GM18858 (cell line): ENCODE measurements around the gene PRDM7.
"Not testable (repeated sequence)": the region's sequence is repeated elsewhere in the genome, so short reads cannot be mapped to it uniquely, and the experiment has no call there.

Source experiments
- ATAC-seq: cut with Tn5 transposase; IDR thresholded peaks from one replicate; pipeline ENCODE4 v1.9.1; 2021; ENCODE audit not compliant: unreplicated experiment

The PRDM7 gene

DNA sequence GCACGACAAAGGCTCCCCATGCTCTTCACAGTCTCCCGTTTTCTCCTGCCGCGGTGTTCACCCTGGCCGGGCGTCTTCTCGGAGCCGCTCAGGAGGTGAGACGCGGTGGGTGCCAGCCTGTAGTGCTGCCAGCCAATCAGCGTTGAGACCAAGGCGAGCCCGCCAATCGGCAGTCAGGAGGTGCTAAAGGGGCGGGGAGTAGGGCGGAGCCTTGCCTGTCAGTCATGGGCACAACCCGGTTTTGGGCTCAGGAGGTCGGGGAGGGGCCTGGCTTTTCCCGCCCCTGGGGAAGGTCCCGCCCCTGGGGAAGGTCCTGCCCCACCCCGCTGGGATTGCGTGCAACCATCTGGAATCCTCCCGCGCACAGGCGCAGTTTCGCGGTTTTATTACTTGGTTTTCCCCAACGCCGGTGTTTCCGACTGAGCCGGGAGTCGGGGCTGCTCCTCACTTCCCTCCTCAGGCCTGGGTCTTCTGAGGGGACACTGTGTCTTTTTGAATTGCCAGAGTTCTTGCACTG is at the start of gene PRDM7:
Gene PRDM7 (minus strand): TSS at position 92 of the 517 bp plus-strand sequence. CDS start 1,421 bp downstream, outside the sequence.
- peak; percentile 84 for ATAC-seq

- not testable (repeated sequence) for ATAC-seq
These were observed 44.7 kb upstream of the PRDM7 start for GRCh38 chr16:90121846-90122245.

- ATAC-seq = not testable (repeated sequence)
These were observed 30.5 kb upstream of the PRDM7 start for GRCh38 chr16:90107617-90108016.

DNA sequence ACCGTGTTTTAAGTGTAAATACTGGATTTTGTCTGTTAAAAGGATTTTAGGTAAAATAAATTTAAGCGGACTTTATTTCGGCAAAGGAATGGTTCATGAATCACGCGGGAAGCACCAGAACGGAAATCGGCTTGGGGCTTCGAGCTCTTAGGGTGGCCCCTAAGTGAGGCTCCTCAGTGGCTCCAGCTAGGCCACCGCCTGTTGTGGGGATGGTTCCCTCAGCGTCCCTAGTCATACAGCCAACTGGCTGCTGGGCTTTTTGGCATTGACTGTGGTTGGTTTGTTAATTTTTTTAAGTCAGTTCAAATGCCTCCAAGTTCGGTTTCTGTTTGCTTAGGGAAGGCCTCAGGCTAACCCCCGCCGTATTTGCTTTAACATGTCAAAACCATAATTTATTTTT is 29.9 kb upstream of the PRDM7 start:
- not testable (repeated sequence) for ATAC-seq

DNA sequence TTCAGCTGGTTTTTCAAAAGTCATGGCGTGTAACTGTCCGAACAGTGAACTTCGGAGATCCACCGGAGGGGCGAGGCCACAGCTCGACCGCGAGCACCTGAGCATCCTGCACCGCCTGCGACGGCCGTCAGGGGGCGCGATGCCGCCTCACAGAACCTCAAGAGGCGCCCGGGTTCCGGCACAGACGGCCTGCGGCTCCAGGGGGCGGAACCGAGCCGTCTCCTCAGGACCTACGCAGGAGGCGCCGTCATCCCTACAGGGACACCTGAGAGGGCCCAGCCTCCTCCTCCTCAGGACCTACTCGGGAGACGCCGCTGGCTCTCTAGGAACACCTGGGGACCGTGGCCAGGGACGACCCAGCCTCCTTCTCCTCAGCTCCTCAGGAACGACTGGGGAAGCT is 29.1 kb upstream of the PRDM7 start:
- not testable (repeated sequence) for ATAC-seq

DNA sequence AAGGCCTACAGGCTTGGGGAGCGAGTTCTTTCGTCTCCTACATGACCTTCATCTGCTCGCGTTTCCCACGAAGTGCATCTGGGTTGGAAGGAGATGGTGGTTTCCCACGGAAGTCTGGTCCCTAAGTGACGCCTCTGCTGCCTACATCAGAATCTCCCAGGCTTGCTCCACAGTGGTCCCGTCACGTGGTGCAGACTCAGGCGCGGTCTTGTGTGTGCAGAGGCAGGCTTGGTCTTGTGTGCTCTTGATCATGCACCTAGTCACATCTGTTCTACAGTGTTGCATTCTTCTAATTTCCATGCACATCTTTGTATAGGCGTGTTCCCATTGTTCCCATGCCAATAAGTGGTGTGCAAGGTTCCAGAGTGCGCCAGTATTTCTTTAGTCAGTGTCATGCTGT is 27.6 kb upstream of the PRDM7 start:
- ATAC-seq = not testable (repeated sequence)

DNA sequence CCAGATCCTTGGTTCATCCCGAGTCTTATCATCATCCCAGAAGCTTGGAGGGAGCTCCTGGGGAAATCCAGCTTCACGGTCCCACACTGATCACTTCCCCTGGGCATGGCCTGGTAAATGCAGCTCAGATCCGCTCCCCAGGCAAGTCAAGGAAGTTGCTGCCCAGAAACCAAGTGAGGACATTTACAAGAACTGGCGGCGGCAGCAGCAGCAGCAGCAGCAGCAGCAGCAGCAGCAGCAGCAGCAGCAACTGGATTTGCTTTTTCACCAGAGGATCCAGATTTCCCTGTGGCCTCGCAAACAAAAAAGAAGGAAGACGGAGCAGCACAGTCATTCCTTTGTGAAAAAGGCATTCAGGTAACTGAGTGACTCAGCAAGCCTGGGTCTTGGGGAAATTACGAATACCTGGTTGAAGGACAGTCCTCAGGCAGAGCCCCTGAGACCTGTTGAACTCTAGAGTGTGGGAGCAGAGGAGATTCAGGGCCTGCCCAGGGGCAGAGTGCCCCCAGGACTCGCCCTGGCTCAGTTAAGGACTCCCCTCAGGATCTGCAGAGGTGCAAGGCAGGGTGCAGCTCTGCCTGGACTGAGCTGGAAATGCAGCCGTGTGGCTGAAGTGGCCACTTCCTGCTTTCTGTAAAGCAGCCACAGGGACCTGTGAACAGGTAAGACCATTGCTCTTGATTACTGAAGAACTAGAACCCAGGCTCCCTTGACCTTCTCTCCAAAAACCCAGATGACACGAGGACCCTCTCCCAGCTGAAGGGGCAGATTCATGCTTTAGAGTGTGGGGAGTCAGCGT is 25.2 kb upstream of the PRDM7 start:
- not testable (repeated sequence) for ATAC-seq

DNA sequence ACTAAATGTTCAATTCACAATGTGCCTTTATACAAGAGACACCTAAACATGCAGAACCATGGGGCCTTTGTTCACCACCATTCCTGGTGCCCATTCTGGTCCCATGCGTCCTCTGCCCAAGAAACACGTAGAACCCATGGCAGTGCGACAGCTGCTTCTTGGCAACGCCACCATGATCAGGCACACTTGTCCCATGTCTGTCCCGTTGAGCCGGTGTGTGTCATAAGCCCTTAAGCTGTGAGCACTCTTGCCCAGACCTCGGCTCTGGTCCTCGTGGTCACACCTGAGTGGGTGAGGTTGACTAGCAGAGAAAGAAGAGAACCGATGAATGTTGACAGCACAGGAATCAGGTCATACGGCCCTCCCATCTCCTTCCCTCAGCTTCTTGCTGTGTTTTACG is 24.2 kb upstream of the PRDM7 start:
- ATAC-seq = not testable (repeated sequence)

- ATAC-seq = not testable (repeated sequence)
These were observed 23.7 kb upstream of the PRDM7 start for GRCh38 chr16:90100790-90101189.

GRCh38 chr16:90100229-90100628 is 23.1 kb upstream of the PRDM7 start:
- ATAC-seq = not testable (repeated sequence)

DNA sequence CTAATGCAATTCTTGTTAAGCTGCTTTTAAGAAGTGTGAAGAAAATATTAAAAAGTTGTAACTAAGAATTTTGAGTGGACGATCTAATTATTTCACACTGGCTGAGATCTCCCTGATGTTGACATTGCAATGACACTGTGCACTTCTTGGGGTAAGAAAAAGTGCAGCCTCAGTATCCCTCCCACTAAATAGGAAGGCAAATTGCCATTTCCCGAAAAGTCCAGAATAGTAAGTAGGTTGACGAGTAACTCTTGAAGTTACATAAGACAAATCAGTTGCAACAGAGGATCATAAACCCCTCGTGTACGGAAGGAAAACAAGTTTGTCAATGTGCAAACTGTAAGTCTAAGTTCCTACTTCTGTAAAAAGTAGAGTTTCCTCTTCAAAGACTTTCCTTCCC is 21.8 kb upstream of the PRDM7 start:
- ATAC-seq = not testable (repeated sequence)

GRCh38 chr16:90097010-90097684 is 20.0 kb upstream of the PRDM7 start:
- not testable (repeated sequence) for ATAC-seq

- not testable (repeated sequence) for ATAC-seq
These were observed 17.7 kb upstream of the PRDM7 start for GRCh38 chr16:90094791-90095190.

GRCh38 chr16:90094296-90094695 is 17.2 kb upstream of the PRDM7 start:
- not testable (repeated sequence) for ATAC-seq

DNA sequence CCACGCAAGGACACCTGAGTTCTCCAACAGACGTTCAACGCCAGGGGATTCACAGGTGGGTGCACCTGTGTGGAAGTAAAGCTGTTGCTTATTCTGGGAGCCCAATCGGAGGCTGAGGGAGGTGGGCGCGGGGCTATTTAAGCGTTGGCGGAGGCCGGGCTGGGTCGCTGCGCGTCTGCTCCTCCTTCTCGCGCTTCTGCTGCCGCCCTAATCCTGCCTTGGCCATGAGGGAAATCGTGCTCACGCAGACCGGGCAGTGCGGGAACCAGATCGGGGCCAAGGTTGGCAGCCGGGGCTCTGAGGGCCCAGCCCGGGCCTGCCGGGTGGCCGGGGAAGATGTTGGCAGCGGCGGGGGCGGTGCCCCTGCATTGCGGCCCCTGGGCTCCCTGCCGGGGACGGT is 16.7 kb upstream of the PRDM7 start:
- ATAC-seq = not testable (repeated sequence)

DNA sequence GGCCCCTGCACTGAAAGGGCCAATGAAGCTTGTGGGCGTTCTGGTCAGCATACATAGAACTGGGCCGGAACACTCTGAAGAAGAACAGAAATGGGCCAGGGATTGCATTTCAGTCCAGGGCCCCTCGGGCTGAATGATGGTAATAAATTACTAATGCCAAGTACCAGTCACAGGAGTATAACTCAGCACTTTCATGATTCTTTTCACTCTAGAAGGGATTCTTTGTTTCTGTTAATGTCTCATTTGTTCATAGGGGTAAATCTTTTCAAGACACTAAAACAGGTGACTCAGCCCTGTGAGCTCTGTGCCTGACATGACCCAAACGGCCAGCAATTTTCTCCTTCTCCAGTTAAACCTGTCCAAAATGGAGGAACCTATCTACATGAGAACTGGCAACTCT is 15.7 kb upstream of the PRDM7 start:
- not testable (repeated sequence) for ATAC-seq

DNA sequence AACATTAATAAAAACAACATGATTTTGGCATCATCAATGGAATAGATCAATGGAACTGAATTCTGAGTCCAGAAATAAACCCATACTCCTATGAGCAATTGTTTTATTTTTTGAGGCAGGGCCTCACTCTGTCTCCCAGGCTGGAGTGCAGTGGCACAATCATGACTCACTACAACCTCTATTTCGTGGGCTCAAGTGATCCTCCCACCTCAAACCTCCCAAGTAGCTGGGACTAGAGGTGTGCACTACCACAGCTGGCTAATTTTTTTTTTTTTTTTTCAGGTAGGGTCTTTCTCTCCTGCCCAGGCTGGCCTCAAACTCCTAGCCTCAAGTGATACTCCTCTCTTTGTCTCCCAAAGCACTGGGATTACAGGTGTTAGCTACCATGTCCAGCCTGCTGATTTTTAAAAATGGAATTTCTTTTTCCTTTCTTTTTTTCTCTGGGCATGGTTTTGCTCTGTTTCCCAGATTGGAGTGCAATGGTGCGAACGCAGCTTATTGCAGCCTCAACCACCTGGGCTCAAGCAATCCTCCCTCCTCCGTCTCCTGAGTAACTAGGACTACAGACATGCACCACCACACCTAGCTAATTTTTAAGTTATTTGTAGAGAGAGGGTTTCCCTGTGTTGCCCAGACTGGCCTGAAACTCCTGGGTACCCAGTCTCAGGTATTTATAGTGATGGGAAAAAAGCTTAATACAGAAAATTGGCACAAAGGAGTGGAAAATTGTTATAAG is 7.3 kb upstream of the PRDM7 start:
- ATAC-seq = no peak

- no peak for ATAC-seq
These were observed 6.0 kb upstream of the PRDM7 start for GRCh38 chr16:90083139-90083538.

DNA sequence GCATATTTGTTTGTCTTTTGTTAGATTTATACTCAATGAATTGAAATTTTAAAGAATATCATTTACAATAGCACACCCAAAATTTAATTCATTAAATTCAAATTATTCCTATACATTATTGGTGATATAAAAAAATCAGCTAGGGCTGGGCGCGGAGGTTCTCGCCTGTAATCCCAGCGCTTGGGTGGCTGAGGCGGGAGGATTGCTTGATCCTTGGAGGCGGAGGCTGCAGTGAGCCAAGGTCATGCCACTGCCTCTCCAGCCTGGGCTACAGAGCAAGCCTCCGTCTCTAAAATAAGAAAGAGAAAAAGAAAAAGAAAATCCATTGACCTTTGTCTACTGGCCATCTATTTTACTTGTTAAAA is 4.5 kb upstream of the PRDM7 start:
- ATAC-seq = no peak

DNA sequence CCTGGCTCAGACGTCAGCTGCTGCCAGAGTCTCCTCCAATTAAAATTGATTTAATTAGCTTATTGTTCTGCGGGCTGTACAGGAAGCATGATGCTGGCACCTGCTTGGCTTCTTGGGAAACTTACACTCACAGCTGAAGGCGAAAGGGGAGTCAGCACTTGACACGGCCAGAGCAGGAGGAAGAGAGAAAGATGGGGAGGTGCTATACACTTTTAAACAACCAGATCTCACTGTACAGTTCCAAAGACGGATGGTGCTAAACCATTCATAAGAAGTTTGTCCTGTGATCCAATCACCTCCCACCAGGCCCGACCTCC is 1.4 kb upstream of the PRDM7 start:
- ATAC-seq = no peak

- no peak for ATAC-seq
These were observed 837 bp upstream of the PRDM7 start for GRCh38 chr16:90077757-90078578.
